WTC11 (cell line): ENCODE measurements around the gene ANTXRL.

ENCODE experiments used
- CREM ChIP-seq: sonication (generic); formaldehyde crosslinking; IDR thresholded peaks from 2 replicates; pipeline ENCODE4 v1.8.1; 2022; ENCODE audit warnings: mild to moderate bottlenecking, missing genetic modification reagents, moderate library complexity
- CTCF ChIP-seq: fragments of 200-600 bp; IDR thresholded peaks from 2 replicates; pipeline ENCODE4 v1.8.0; 2022; ENCODE audit warnings: antibody characterized with exemption
- SMAD3 ChIP-seq: sonication (generic); formaldehyde crosslinking; IDR thresholded peaks from 2 replicates; pipeline ENCODE4 v1.8.0; 2022; ENCODE audit warnings: missing genetic modification reagents, mild to moderate bottlenecking, borderline replicate concordance
- USF2 ChIP-seq: sonication (generic); formaldehyde crosslinking; IDR thresholded peaks from 2 replicates; pipeline ENCODE4 v1.8.1; 2023; ENCODE audit warnings: mild to moderate bottlenecking, missing genetic modification reagents, moderate library complexity
- ZNF281 ChIP-seq: sonication (generic); formaldehyde crosslinking; IDR thresholded peaks from 2 replicates; pipeline ENCODE4 v1.8.0; 2023; ENCODE audit warnings: mild to moderate bottlenecking, missing genetic modification reagents

- TF ChIP-seq ZNF281 (no peak), USF2 (CRISPR knock-in tag) (no peak), CTCF (no peak), CREM (no peak), SMAD3 (no peak)
Observed at GRCh38 chr10:46305079-46305818, 18.5 kb downstream of the ANTXRL start.
